Measurements from ENCODE around the gene LASP1NB.

The LASP1NB gene

DNA sequence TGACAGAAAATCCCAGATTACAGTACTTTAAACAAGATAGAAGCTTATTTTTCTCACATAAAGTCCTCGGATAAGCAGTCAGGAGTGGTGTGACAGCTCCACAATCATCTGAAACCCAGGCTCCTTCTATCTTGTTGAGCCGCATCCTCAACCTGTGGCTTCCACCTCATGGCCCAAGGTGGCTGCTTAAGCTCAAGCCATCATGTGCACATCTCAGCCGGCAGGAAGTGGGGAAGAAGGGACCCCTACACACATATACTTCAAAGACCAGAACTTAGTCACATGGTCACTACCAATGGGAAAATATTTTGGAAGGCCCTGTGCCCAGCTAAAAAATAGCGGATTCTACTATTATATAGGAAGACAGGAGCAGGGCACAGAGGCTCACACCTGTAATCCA is 52.8 kb downstream of the LASP1NB start:
- TF ChIP-seq, protein P1, sequence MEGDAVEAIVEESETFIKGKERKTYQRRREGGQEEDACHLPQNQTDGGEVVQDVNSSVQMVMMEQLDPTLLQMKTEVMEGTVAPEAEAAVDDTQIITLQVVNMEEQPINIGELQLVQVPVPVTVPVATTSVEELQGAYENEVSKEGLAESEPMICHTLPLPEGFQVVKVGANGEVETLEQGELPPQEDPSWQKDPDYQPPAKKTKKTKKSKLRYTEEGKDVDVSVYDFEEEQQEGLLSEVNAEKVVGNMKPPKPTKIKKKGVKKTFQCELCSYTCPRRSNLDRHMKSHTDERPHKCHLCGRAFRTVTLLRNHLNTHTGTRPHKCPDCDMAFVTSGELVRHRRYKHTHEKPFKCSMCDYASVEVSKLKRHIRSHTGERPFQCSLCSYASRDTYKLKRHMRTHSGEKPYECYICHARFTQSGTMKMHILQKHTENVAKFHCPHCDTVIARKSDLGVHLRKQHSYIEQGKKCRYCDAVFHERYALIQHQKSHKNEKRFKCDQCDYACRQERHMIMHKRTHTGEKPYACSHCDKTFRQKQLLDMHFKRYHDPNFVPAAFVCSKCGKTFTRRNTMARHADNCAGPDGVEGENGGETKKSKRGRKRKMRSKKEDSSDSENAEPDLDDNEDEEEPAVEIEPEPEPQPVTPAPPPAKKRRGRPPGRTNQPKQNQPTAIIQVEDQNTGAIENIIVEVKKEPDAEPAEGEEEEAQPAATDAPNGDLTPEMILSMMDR (conservative IDR thresholded peaks at IDR 0.05; ENCODE audit: control insufficient read depth, insufficient read depth, low read depth, low read length) = no peak
- no peak overlapping the region for H3K4me3 ChIP-seq (ENCODE audit: control insufficient read depth, low read depth, low read length)
- no peak for DNase-seq (ENCODE audit: low read depth)

Data from fibroblast of mammary gland (primary cell).